GM18867 (cell line): ENCODE measurements around the gene CD276.
A peak's percentile ranks its signal among the peaks of the same experiment; 100 is the strongest.
"Not testable (repeated sequence)": the region's sequence is repeated elsewhere in the genome, so short reads cannot be mapped to it uniquely, and the experiment has no call there.

Experiments used
- ATAC-seq: cut with Tn5 transposase; IDR thresholded peaks from one replicate; pipeline ENCODE4 v1.9.1; 2021; ENCODE audit warnings: mild to moderate bottlenecking, moderate library complexity; ENCODE audit not compliant: unreplicated experiment

CD276 gene

GRCh38 chr15:73684581-73685455, 635 bp downstream of the CD276 start:
- no peak for ATAC-seq

- no peak for ATAC-seq
Measured at GRCh38 chr15:73685981-73686380, 1.8 kb downstream of the CD276 start.

GRCh38 chr15:73686781-73687256, 2.6 kb downstream of the CD276 start:
- ATAC-seq = no peak

GRCh38 chr15:73687351-73687750, 3.2 kb downstream of the CD276 start:
- ATAC-seq = no peak

GRCh38 chr15:73688455-73688854, 4.3 kb downstream of the CD276 start:
- no peak for ATAC-seq

- ATAC-seq = no peak
Measured at GRCh38 chr15:73691396-73691795, 7.2 kb downstream of the CD276 start.

GRCh38 chr15:73694419-73694818, 10.2 kb downstream of the CD276 start:
- no peak for ATAC-seq

- ATAC-seq = no peak
Measured at GRCh38 chr15:73695773-73696640, 11.8 kb downstream of the CD276 start.

GRCh38 chr15:73696641-73697001, 12.4 kb downstream of the CD276 start:
- ATAC-seq = no peak

GRCh38 chr15:73697033-73697467, 12.9 kb downstream of the CD276 start:
- ATAC-seq = no peak

GRCh38 chr15:73699249-73700040, 15.3 kb downstream of the CD276 start:
- no peak for ATAC-seq

- peak; percentile 64 for ATAC-seq
Measured at GRCh38 chr15:73700041-73700842, 16.1 kb downstream of the CD276 start.

- not testable (repeated sequence) for ATAC-seq
Measured at GRCh38 chr15:73702311-73703239, 18.4 kb downstream of the CD276 start.

- not testable (repeated sequence) for ATAC-seq
Measured at GRCh38 chr15:73703601-73704000, 19.4 kb downstream of the CD276 start.

GRCh38 chr15:73704142-73704868, 20.1 kb downstream of the CD276 start:
- not testable (repeated sequence) for ATAC-seq

GRCh38 chr15:73704869-73705645, 20.9 kb downstream of the CD276 start:
- ATAC-seq = no peak

GRCh38 chr15:73708691-73709090, 24.5 kb downstream of the CD276 start:
- no peak for ATAC-seq
